ENCODE results near the gene INPP5F.
A peak's percentile ranks its signal among the peaks of the same experiment; 100 is the strongest.
"Not testable (repeated sequence)": the region's sequence is repeated elsewhere in the genome, so short reads cannot be mapped to it uniquely, and the experiment has no call there.

INPP5F gene

DNA sequence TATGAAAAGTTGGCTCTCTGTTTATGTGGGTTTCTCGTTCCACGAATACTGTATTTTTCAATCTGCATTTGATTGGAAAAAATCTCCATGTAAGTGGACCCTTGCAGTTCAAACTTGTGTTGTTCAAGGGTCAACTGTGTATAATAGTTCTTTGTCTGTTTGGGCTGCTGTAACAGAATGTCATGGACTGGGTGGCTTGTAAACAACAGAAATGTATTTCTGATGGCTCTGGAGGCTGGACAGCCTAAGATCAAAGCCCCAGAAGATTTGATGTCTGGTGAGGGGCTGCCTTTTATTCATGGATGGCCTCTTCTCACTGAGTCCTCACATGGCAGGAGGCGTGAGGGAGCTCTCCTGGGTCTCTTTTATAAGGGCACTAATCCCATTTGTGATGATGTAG lies 36.2 kb downstream of the INPP5F start:
- no peaks in the 10 kb centered on the region for H3K9me3 ChIP-seq (ENCODE audit: control insufficient read depth in 2 of 2, low read length in 2 of 2)
- H3K4me1 ChIP-seq (ENCODE audit: control insufficient read depth, insufficient read depth, low read length), result peaks cover 15% of the 10 kb centered on the region
- no peaks in the 10 kb centered on the region for H3K27me3 ChIP-seq (ENCODE audit: control insufficient read depth in 1 of 2, insufficient read depth in 2 of 2, low read length in 2 of 2)
- H3K4me3 ChIP-seq (ENCODE audit: low read length in 2 of 2), result no peak overlapping the region
- no peak overlapping the region for H3K27ac ChIP-seq (ENCODE audit: low read length)
- no peaks in the 10 kb centered on the region for H3K36me3 ChIP-seq (ENCODE audit: control insufficient read depth in 2 of 2, insufficient read depth in 2 of 2, low read length in 2 of 2)
- no peak overlapping the region for H3K9ac ChIP-seq (ENCODE audit: low read length in 2 of 2)

DNA sequence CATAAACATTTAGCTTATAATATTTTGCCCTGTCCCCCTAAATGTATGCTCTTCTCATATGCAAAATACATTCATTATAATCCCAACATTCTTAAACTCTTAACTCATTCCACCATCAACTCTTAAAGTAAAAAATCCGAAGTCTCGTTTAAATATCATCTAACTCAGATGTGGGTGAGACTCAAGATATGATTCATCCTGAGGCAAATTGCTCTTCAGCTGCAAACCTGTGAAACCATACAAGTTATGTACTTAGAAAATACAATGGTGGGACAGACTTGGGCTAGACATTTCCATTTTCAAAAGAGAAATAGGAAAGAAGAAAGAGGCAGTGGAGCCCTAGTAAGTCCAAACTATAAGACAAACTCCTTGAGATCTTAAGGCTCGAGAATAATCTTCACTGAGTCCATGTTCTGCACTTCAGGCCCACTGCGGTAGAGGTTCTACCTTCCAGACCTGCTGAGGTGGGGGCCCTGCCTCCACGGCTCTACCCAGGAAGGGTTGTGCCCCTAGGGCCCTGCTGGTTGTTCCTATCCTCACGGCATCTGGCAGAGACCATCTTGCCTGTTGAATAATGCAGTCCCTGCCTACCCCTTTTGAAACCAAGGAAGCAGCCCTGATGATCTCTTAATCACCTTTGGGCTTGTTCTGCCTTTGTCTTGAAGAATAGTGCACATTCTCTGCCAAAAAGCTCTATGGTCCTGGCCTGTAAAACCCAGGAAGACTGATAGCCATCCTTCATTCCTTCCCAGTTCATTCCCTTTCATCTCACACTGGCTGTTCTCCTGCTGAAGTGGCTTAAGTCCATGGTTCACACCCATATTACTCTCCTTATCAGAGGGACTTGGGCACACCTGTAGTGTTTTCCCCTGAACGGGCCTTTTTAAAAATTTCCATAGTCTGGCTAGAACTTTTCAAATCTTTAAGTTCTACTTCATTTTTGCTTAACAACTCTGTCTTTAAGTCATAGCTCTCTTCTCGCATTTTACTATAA lies 37.3 kb downstream of the INPP5F start:
- Histone ChIP-seq H3K4me3 (ENCODE audit: low read length in 2 of 2) (no peak overlapping the region), H3K4me1 (ENCODE audit: control insufficient read depth, insufficient read depth, low read length) (peaks cover 16% of the 10 kb centered on the region), H3K27ac (ENCODE audit: low read length) (no peak overlapping the region)

DNA sequence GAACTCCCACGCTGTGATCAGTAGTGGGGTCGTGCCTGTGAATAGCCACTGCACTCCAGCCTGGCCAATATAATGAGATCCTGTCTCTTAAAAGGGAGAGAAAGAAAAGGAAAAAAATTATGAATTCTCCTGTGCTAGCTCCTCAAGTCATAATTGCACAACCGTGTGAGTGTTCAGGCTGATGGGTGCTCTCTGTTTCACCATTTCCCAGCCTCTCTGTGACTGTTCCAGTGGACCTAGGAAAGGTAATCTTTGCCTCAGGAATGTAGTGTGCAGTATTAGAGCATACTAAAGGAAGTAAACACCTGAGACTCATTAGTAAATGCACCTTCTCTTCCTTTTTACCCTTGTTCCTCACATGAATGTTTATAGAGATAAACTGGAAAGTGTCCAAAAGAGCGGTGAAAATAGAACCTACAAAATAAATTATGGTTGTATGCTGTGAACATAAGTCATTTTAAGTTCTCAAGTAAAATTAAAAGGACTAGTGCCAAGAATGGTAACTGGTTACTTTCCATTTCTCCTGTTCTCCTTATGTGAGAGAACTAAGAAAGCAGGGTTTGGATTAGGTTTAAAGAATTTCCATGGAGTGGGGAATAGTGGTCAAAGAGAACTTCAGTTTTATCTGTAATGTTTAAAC lies 42.7 kb downstream of the INPP5F start:
- Histone ChIP-seq H3K27ac (ENCODE audit: low read length) (peak overlapping the region; percentile 46), H3K36me3 (ENCODE audit: control insufficient read depth in 2 of 2, insufficient read depth in 2 of 2, low read length in 2 of 2) (no peaks in the 10 kb centered on the region), H3K4me3 (ENCODE audit: low read length in 2 of 2) (no peak overlapping the region), H3K4me1 (ENCODE audit: control insufficient read depth, insufficient read depth, low read length) (peaks cover 5% of the 10 kb centered on the region), H3K9me3 (ENCODE audit: control insufficient read depth in 2 of 2, low read length in 2 of 2) (no peaks in the 10 kb centered on the region), H3K27me3 (ENCODE audit: control insufficient read depth in 1 of 2, insufficient read depth in 2 of 2, low read length in 2 of 2) (no peaks in the 10 kb centered on the region), H3K9ac (ENCODE audit: low read length in 2 of 2) (no peak overlapping the region)

More for the DNA sequence above, 37.3 kb downstream of the INPP5F start:
- no peaks in the 10 kb centered on the region for H3K9me3 ChIP-seq (ENCODE audit: control insufficient read depth in 2 of 2, low read length in 2 of 2)
- no peaks in the 10 kb centered on the region for H3K27me3 ChIP-seq (ENCODE audit: control insufficient read depth in 1 of 2, insufficient read depth in 2 of 2, low read length in 2 of 2)
- H3K36me3 ChIP-seq (ENCODE audit: control insufficient read depth in 2 of 2, insufficient read depth in 2 of 2, low read length in 2 of 2), result no peaks in the 10 kb centered on the region
- H3K9ac ChIP-seq (ENCODE audit: low read length in 2 of 2), result no peak overlapping the region

DNA sequence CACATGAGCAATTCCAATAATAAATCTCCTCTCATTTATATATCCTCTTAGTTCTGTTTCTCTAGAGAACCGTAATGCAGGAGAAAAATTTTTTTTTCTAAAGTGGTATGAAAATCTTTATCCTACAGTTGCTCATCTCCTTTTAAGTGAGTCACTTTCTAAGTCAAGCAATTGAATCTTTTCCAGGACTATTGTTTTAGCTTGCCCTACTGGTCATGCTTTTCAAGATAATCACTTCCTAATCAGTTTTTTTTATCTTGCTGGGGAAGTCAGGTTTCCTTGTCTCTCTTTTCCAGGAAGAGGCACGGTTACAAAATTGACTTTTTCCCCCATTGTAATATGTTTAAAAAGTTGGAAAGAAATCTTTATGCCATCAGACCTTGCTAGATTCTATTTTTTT lies 44.0 kb downstream of the INPP5F start:
- Histone ChIP-seq H3K27me3 (ENCODE audit: control insufficient read depth in 1 of 2, insufficient read depth in 2 of 2, low read length in 2 of 2) (no peaks in the 10 kb centered on the region), H3K4me1 (ENCODE audit: control insufficient read depth, insufficient read depth, low read length) (peaks cover 5% of the 10 kb centered on the region), H3K27ac (ENCODE audit: low read length) (no peak overlapping the region)

GRCh38 chr10:119770928-119771327 lies 45.1 kb downstream of the INPP5F start:
- no peaks in the 10 kb centered on the region for H3K27me3 ChIP-seq (ENCODE audit: control insufficient read depth in 1 of 2, insufficient read depth in 2 of 2, low read length in 2 of 2)
- H3K36me3 ChIP-seq (ENCODE audit: control insufficient read depth in 2 of 2, insufficient read depth in 2 of 2, low read length in 2 of 2), result no peaks in the 10 kb centered on the region
- no peak overlapping the region for H3K9ac ChIP-seq (ENCODE audit: low read length in 2 of 2)
- peaks cover 5% of the 10 kb centered on the region for H3K4me1 ChIP-seq (ENCODE audit: control insufficient read depth, insufficient read depth, low read length)
- H3K4me3 ChIP-seq (ENCODE audit: low read length in 2 of 2), result no peak overlapping the region
- no peaks in the 10 kb centered on the region for H3K9me3 ChIP-seq (ENCODE audit: control insufficient read depth in 2 of 2, low read length in 2 of 2)
- no peak overlapping the region for H3K27ac ChIP-seq (ENCODE audit: low read length)

More for the DNA sequence above, 44.0 kb downstream of the INPP5F start:
- Histone ChIP-seq H3K9ac (ENCODE audit: low read length in 2 of 2) (no peak overlapping the region), H3K36me3 (ENCODE audit: control insufficient read depth in 2 of 2, insufficient read depth in 2 of 2, low read length in 2 of 2) (no peaks in the 10 kb centered on the region), H3K9me3 (ENCODE audit: control insufficient read depth in 2 of 2, low read length in 2 of 2) (no peaks in the 10 kb centered on the region), H3K4me3 (ENCODE audit: low read length in 2 of 2) (no peak overlapping the region)

DNA sequence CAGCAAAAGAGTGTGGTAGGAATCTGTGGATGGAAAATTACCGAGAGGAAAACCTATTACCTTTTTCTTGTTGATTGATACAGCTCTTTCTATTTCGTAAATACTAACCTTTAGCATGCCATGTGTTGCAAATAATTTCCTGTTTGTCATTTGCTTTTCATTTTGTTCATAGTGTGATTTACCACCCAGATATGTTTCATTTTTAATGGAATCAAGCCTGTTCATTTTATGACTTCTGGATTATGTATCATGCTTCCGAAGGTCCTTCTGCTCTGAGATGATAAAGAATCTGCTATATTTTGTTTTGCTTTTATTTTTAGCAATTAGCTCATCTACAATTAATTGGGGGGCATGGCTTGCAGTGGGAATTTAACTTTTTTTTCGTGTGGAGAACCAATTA lies 46.5 kb downstream of the INPP5F start:
- Histone ChIP-seq H3K27me3 (ENCODE audit: control insufficient read depth in 1 of 2, insufficient read depth in 2 of 2, low read length in 2 of 2) (no peaks in the 10 kb centered on the region), H3K9me3 (ENCODE audit: control insufficient read depth in 2 of 2, low read length in 2 of 2) (no peaks in the 10 kb centered on the region), H3K27ac (ENCODE audit: low read length) (no peak overlapping the region), H3K36me3 (ENCODE audit: control insufficient read depth in 2 of 2, insufficient read depth in 2 of 2, low read length in 2 of 2) (no peaks in the 10 kb centered on the region), H3K9ac (ENCODE audit: low read length in 2 of 2) (no peak overlapping the region), H3K4me1 (ENCODE audit: control insufficient read depth, insufficient read depth, low read length) (peaks cover 5% of the 10 kb centered on the region), H3K4me3 (ENCODE audit: low read length in 2 of 2) (no peak overlapping the region)

DNA sequence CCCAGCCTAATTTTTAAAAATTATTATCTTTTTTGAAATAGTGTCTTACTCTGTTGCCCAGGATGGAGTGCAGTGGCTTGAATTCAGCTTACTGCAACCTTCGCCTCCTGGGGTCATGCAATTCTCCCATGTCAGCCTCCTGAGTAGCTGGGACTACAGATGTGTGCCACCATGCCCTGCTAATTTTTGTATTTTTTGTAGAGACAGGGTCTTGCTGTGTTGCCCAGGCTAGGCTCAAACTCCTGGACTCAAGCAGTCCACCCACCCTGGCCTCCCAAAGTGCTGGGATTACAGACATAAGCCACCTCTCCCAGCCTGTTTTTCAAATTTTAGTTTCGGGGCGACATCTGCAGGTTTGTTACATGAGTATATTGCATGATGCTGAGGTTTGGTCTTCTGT lies 47.2 kb downstream of the INPP5F start:
- H3K27me3 ChIP-seq (ENCODE audit: control insufficient read depth in 1 of 2, insufficient read depth in 2 of 2, low read length in 2 of 2); H3K4me3 ChIP-seq (ENCODE audit: low read length in 2 of 2); H3K9ac ChIP-seq (ENCODE audit: low read length in 2 of 2); H3K36me3 ChIP-seq (ENCODE audit: control insufficient read depth in 2 of 2, insufficient read depth in 2 of 2, low read length in 2 of 2); H3K9me3 ChIP-seq (ENCODE audit: control insufficient read depth in 2 of 2, low read length in 2 of 2); H3K27ac ChIP-seq (ENCODE audit: low read length); H3K4me1 ChIP-seq (ENCODE audit: control insufficient read depth, insufficient read depth, low read length): not testable (repeated sequence)

GRCh38 chr10:119775529-119775928 lies 49.7 kb downstream of the INPP5F start:
- Histone ChIP-seq H3K9me3 (ENCODE audit: control insufficient read depth in 2 of 2, low read length in 2 of 2) (no peaks in the 10 kb centered on the region), H3K4me3 (ENCODE audit: low read length in 2 of 2) (no peak overlapping the region), H3K27ac (ENCODE audit: low read length) (no peak overlapping the region), H3K9ac (ENCODE audit: low read length in 2 of 2) (no peak overlapping the region), H3K4me1 (ENCODE audit: control insufficient read depth, insufficient read depth, low read length) (no peaks in the 10 kb centered on the region), H3K36me3 (ENCODE audit: control insufficient read depth in 2 of 2, insufficient read depth in 2 of 2, low read length in 2 of 2) (no peaks in the 10 kb centered on the region), H3K27me3 (ENCODE audit: control insufficient read depth in 1 of 2, insufficient read depth in 2 of 2, low read length in 2 of 2) (no peaks in the 10 kb centered on the region)

DNA sequence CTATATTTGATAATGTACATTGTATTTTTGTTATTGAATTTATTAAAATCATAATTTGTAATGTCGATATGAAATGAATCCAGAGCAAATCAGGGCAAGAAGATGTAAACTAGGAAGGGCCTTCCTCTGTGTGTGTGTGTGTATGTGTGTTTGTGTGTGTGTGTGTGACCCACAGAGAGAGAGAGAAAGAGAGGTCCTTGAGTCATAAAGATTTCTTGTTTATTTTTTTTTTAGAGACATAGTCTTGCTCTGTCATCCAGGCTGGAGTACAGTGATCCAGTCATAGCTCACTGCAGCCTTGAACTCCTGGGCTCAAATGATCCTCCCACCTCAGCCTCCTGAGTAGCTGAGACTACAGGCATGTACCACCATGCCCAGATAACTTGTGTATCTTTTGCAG lies 50.7 kb downstream of the INPP5F start:
- Histone ChIP-seq H3K4me3 (ENCODE audit: low read length in 2 of 2) (no peak overlapping the region), H3K9ac (ENCODE audit: low read length in 2 of 2) (no peak overlapping the region), H3K9me3 (ENCODE audit: control insufficient read depth in 2 of 2, low read length in 2 of 2) (no peaks in the 10 kb centered on the region), H3K4me1 (ENCODE audit: control insufficient read depth, insufficient read depth, low read length) (no peaks in the 10 kb centered on the region), H3K27ac (ENCODE audit: low read length) (no peak overlapping the region), H3K27me3 (ENCODE audit: control insufficient read depth in 1 of 2, insufficient read depth in 2 of 2, low read length in 2 of 2) (no peaks in the 10 kb centered on the region), H3K36me3 (ENCODE audit: control insufficient read depth in 2 of 2, insufficient read depth in 2 of 2, low read length in 2 of 2) (no peaks in the 10 kb centered on the region)

DNA sequence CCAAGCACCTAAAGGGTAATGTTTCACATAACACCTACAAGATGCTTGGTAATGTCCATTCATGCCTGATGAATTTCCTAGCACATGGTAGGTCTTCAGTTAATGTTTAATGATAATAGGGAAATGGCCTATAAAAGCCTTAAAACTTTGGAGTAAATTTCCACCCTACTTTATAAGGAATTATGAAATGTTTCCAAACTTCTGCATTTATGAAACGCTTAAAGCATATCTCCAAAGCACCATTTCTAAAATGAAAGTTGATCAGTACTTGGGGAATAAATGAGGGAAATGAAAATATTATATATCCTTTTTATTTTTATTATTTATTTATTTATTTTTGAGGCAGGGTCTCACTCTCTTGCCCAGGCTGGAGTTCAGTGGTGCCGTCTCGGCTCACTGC lies 51.8 kb downstream of the INPP5F start:
- no peaks in the 10 kb centered on the region for H3K27me3 ChIP-seq (ENCODE audit: control insufficient read depth in 1 of 2, insufficient read depth in 2 of 2, low read length in 2 of 2)
- no peak overlapping the region for H3K4me3 ChIP-seq (ENCODE audit: low read length in 2 of 2)
- no peak overlapping the region for H3K9ac ChIP-seq (ENCODE audit: low read length in 2 of 2)
- H3K36me3 ChIP-seq (ENCODE audit: control insufficient read depth in 2 of 2, insufficient read depth in 2 of 2, low read length in 2 of 2), result no peaks in the 10 kb centered on the region
- no peaks in the 10 kb centered on the region for H3K9me3 ChIP-seq (ENCODE audit: control insufficient read depth in 2 of 2, low read length in 2 of 2)
- H3K27ac ChIP-seq (ENCODE audit: low read length), result no peak overlapping the region
- no peaks in the 10 kb centered on the region for H3K4me1 ChIP-seq (ENCODE audit: control insufficient read depth, insufficient read depth, low read length)

Measured in stomach smooth muscle (tissue), 2 donors.